Tibial artery (tissue), 4 donors: ENCODE measurements around the gene CBX4.

Experiments used
- DNase-seq, 2 donors: peaks; one replicate each; pipeline ENCODE4 v3.0.0-alpha.2; 2019
- H3K27ac ChIP-seq, 2 donors: fragments of 200-600 bp; sonication (generic) in 1 of 2; 1 replicate in 1 of 2; 2 replicates in 1 of 2; pipeline ENCODE4 v1.5.1; 2018 to 2019; ENCODE audit warnings: mild to moderate bottlenecking in 1 of 2
- H3K27me3 ChIP-seq, 2 donors: fragments of 200-600 bp; sonication (generic) in 1 of 2; one replicate each; pipeline versions ENCODE4 v1.5.1 to v1.6.0; 2016 to 2019
- H3K36me3 ChIP-seq, 3 donors: fragments of 200-600 bp; sonication (generic) in 2 of 3; one replicate each; pipeline ENCODE4 v1.5.1; 2016 to 2019; ENCODE audit warnings: mild to moderate bottlenecking in 2 of 3
- H3K4me1 ChIP-seq, 4 donors: fragments of 200-600 bp; sonication (generic) in 2 of 4; 1 replicate in 3 of 4; 2 replicates in 1 of 4; pipeline ENCODE4 v1.5.1; 2016 to 2019
- H3K4me3 ChIP-seq, 2 donors: fragments of 200-600 bp; sonication (generic) in 1 of 2; 1 replicate in 1 of 2; 2 replicates in 1 of 2; pipeline ENCODE4 v1.5.1; 2018 to 2019; ENCODE audit warnings: mild to moderate bottlenecking in 2 of 2
- H3K9me3 ChIP-seq, 3 donors: fragments of 200-600 bp; sonication (generic) in 1 of 3; one replicate each; pipeline ENCODE4 v1.5.1; 2016 to 2019
- CTCF ChIP-seq, 2 experiments: fragments of 200-600 bp in 1 of 2; fragments of 450-650 bp in 1 of 2; IDR thresholded peaks; one replicate each; pipeline ENCODE4 v1.5.1; 2017 to 2019; ENCODE audit warnings: antibody characterized with exemption in 2 of 2, mild to moderate bottlenecking in 1 of 2, moderate library complexity in 1 of 2
- intact Hi-C: fragments of 100-400 bp; cut with DNase I; formaldehyde crosslinking; loops from one replicate; pipeline ENCODE4 v1.15.0; 2023; ENCODE audit warnings: low total_unique reads

Gene CBX4

GRCh38 chr17:79804856-79805696, 34.2 kb downstream of the CBX4 start:
- intact Hi-C loops: no loop called here
- no peak overlapping the region for H3K4me3 ChIP-seq

GRCh38 chr17:79803997-79804855, 35.0 kb downstream of the CBX4 start:
- Histone ChIP-seq H3K36me3 (no peaks in the 10 kb centered on the region), H3K4me1 (peaks cover 0 to 42% (median 18%) of the 10 kb centered on the region in 4 donors), H3K27me3 (peaks cover 30 to 100% of the 10 kb centered on the region in 2 donors), H3K27ac (no peak overlapping the region), H3K4me3 (no peak overlapping the region), H3K9me3 (no peaks in the 10 kb centered on the region)
- intact Hi-C loops: no loop called here
- TF ChIP-seq CTCF (IDR thresholded peaks at IDR 0.05): no peak
- no peak for DNase-seq

More at GRCh38 chr17:79804856-79805696, 34.2 kb downstream of the CBX4 start:
- Histone ChIP-seq H3K9me3 (no peaks in the 10 kb centered on the region), H3K36me3 (no peaks in the 10 kb centered on the region), H3K4me1 (peaks cover 0 to 46% (median 18%) of the 10 kb centered on the region in 4 donors), H3K27ac (no peak overlapping the region), H3K27me3 (peaks cover 27 to 100% of the 10 kb centered on the region in 2 donors)
- DNase-seq: no peak
- no peak for TF ChIP-seq CTCF (IDR thresholded peaks at IDR 0.05)

GRCh38 chr17:79803421-79803996, 35.7 kb downstream of the CBX4 start:
- DNase-seq: no peak
- no peaks in the 10 kb centered on the region for H3K36me3 ChIP-seq
- H3K27me3 ChIP-seq: peaks cover 35 to 100% of the 10 kb centered on the region in 2 donors
- peaks cover 0 to 49% (median 25%) of the 10 kb centered on the region in 4 donors for H3K4me1 ChIP-seq
- no peak for TF ChIP-seq CTCF (IDR thresholded peaks at IDR 0.05)
- no peak overlapping the region for H3K27ac ChIP-seq
- no peaks in the 10 kb centered on the region for H3K9me3 ChIP-seq
- intact Hi-C loops: no loop called here
- no peak overlapping the region for H3K4me3 ChIP-seq

GRCh38 chr17:79802736-79803420, 36.4 kb downstream of the CBX4 start:
- no peak for TF ChIP-seq CTCF (IDR thresholded peaks at IDR 0.05)
- Histone ChIP-seq H3K9me3 (no peaks in the 10 kb centered on the region), H3K27me3 (peaks cover 41 to 100% of the 10 kb centered on the region in 2 donors), H3K4me1 (peaks cover 0 to 55% (median 32%) of the 10 kb centered on the region in 4 donors), H3K27ac (no peak overlapping the region), H3K36me3 (no peaks in the 10 kb centered on the region), H3K4me3 (no peak overlapping the region)
- no peak for DNase-seq
- intact Hi-C loops: no loop called here
